NB4 (cell line): ENCODE measurements around the gene RASD1.

Experiments used
- CTCF ChIP-seq: IDR thresholded peaks from one replicate; pipeline ENCODE4 v1.5.1; 2012; ENCODE audit warnings: low read depth, low read length
- MYC ChIP-seq: IDR thresholded peaks from 2 replicates; pipeline ENCODE4 v1.6.1; 2011; ENCODE audit warnings: low read depth, low read length
- POLR2A ChIP-seq: IDR thresholded peaks from 2 replicates; pipeline ENCODE4 v1.6.1; 2011; ENCODE audit warnings: mild to moderate bottlenecking; ENCODE audit not compliant: insufficient read length; ENCODE audit errors: extremely low read depth

- TF ChIP-seq MYC (no peak), POLR2A (no peak), CTCF (no peak)
Measured at GRCh38 chr17:17525956-17526355, 29.8 kb upstream of the RASD1 start.
